B cell (primary cell): ENCODE data around the gene SLC6A6.

Experiments
- EZH2 ChIP-seq: IDR thresholded peaks from 2 replicates; pipeline ENCODE4 v1.6.1; 2012; ENCODE audit warnings: borderline replicate concordance, low read depth, mild to moderate bottlenecking, moderate library complexity, low read length; ENCODE audit not compliant: insufficient read depth, poor library complexity, severe bottlenecking
- TF ChIP-seq, protein P1 (sequence below): fragments of 200-600 bp; IDR thresholded peaks from one replicate; pipeline ENCODE4 v1.8.0; 2022; ENCODE audit warnings: antibody characterized with exemption, mild to moderate bottlenecking

DNA sequence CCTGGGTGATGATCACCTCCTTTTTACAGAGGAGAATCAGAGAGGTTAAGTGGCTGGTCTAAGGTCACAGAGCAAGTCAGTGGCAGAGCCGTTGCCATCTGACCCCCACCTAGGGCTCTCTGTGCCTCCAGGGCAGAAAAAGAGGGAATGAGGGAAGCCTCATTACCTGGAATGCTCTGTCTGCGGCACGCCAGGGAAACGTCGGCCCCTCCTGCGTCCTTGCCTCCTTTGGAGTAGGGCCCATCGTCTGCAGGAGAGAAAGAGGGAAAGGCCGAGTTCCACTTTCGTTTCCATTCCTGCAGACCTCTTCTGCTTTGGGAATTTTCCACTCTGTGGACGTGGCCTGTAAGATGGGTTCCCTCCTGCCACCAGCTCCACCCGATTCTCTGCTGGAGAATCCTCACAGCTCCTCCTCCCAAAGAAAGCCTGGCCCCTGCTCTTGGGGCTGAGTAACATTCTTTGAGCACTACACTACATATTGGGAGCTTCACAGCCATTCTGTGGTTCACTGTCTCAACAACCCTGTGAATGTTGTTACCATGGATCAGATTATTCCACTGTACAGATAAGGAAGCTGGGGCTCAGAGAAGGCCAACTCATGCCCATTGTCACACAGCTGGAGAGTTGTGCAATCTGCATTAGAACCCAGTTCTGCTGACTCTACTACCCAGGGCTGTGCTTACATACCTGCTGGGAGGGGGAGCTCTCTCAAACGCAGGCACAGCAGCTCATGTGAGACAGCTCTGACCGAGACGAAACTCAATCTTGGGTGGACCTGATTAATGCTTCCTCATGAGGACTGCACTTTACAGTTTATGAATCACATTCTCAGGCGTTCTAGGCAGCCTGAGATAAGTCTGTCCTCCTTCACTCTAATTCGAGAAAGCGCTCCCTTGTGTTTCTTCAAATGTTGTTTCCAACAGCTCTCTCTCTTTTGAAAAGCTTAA is 123.6 kb downstream of the SLC6A6 start:
- TF ChIP-seq, protein P1, sequence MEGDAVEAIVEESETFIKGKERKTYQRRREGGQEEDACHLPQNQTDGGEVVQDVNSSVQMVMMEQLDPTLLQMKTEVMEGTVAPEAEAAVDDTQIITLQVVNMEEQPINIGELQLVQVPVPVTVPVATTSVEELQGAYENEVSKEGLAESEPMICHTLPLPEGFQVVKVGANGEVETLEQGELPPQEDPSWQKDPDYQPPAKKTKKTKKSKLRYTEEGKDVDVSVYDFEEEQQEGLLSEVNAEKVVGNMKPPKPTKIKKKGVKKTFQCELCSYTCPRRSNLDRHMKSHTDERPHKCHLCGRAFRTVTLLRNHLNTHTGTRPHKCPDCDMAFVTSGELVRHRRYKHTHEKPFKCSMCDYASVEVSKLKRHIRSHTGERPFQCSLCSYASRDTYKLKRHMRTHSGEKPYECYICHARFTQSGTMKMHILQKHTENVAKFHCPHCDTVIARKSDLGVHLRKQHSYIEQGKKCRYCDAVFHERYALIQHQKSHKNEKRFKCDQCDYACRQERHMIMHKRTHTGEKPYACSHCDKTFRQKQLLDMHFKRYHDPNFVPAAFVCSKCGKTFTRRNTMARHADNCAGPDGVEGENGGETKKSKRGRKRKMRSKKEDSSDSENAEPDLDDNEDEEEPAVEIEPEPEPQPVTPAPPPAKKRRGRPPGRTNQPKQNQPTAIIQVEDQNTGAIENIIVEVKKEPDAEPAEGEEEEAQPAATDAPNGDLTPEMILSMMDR, result no peak
- no peak for TF ChIP-seq EZH2
